Activated T-helper 1 cell treated with Interleukin-2 at 50 U/mL for 16 hours (primary cell): Measurements from ENCODE around the gene SESN1.

Experiments used
- DNase-seq: peaks from one replicate; pipeline ENCODE4 v3.0.0-alpha.2; 2020; ENCODE audit warnings: low read depth

The SESN1 gene

DNA sequence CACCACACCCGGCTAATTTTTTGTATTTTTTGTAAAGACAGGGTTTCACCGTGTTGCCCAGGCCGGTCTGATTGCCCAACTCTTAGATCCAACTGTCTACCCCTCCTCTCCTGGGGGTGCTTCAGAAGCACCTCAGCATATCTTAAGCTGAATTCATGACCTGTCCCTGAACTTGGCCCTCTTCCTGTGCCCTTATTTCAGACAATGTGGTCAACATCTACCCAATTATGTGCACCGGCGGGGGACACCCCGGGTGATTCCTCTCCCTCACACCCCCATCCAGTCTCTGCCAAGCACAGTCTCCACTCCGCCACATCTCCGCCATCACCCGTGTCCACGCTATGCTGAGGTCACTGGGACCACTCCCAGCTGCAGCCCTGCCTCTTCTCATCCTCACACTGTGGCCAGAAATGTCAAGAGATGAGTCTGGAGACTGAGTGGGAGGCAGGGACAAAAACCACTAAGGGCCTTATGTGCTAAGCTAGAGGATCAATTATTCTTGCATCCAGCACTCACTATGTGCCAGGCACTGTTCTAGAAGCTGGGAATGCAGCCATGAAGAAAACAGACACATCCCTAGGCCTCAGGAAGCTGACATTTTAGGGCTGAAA lies 134.6 kb downstream of the SESN1 start:
- no peak for DNase-seq

DNA sequence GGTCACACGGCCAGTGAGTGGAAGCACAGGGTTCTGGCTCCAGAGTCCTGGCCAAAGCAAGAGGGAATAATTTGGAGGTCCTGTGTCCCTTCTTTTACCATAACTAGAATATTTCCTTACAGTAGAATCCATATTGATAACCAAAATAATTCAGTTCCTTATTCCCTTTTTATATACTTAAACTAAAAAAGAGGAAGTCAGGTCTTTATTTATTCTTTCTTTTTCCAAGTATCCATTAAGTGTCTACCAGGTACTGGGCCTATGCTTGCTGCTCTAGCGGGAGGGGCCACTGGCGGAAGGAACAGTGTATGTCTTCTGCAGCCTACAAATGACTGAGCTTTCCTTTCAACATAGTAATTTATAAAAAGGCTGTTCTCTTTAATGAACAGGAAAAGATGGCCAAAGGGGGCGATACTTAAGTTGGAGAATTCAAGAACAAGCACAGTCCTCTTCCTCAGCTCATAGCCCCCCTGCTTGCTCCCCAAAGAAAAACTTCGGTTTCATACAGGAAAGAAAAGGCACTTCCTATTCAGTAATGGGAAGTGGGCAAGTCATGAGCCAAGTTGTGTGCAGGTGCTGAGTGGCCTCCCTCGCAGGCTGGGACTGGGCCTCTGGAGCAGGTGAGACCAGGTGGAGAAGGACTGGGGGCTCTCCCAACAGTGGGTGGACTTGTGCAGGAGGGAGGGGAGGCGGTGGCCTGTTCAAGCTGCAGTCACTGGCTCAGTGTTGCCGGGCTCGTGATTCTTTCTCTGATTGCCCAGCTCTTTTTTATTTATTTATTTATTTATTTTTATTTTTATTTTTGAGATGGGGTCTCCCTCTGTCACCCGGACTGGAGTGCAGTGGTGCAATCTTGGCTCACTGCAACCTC lies 135.5 kb downstream of the SESN1 start:
- DNase-seq, result no peak

DNA sequence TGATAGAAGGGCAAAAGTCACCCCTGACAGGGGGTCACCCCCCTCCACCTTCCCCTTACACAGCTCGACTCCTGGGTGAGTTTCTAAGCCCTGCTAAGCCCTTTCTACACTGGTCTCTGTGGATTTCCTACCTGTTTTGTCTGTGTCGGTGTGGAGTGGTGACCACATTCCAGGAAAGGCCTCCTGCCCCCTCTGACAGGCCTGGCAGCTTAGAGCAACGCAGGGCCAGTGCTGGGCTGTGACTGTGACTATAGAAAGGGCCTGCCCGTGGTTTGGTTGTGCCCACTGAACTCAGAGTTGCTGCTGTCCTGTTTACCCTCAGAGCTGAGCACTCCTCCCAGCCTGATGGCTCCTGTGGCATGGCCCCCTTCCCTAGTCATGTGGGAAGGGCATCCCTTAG lies 137.4 kb downstream of the SESN1 start:
- DNase-seq, result no peak

DNA sequence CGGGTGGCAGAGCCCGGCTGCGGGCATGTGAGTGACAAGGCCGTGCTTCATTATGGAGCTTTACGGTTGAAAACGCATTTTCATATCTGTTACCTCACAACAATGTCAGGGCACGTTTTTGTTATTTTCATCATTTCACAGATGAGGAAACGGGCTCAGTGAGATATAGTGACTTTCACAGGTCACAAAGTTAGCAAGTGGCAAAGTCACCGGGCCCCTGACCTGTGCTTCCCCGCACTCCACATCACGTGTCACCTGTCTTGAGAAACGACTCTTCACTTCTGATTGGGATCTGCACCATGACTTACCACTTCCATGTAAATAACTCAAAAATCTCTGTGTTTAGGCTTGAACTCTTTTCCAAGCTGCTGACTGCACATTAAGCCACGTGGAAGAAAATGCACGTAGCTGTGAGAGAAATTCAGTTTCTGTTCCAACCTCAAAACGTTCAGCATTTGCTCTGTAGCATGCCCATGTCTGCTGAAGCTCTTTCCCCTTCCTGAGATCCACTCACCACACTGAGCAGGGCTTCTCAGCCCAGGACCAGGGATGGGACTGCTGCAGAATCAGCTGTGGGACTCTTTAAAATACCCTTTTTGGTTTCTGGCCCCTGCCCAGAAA lies 139.2 kb downstream of the SESN1 start:
- DNase-seq, result no peak

DNA sequence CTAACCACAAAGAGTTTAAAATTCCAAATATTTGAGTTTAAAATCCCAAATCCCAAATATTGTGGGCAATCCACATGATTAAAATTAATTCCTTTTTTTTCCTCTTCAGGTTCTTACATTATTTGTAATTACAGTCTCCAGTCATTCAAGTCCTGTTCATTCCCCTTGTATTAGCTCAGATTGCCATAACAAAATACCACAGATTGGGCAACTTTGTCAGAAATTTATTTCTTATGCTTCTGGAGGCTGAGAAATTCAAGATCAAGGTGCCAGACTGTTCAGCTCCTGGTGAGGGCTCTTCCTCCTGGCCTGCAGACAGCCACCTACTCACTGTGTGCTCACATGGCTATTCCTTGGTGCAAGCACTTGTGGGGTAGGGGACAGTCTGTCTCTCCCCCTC lies 141.0 kb downstream of the SESN1 start:
- no peak for DNase-seq

- DNase-seq, result no peak
These were observed 141.7 kb downstream of the SESN1 start for GRCh38 chr6:108952776-108953486.

- DNase-seq, result no peak
These were observed 143.2 kb downstream of the SESN1 start for GRCh38 chr6:108951351-108951953.

GRCh38 chr6:108948181-108948661 lies 146.4 kb downstream of the SESN1 start:
- no peak for DNase-seq

GRCh38 chr6:108947114-108947854 lies 147.4 kb downstream of the SESN1 start:
- no peak for DNase-seq

- DNase-seq, result no peak
These were observed 148.0 kb downstream of the SESN1 start for GRCh38 chr6:108946695-108947094.

- no peak for DNase-seq
These were observed 148.9 kb downstream of the SESN1 start for GRCh38 chr6:108945681-108946159.

DNA sequence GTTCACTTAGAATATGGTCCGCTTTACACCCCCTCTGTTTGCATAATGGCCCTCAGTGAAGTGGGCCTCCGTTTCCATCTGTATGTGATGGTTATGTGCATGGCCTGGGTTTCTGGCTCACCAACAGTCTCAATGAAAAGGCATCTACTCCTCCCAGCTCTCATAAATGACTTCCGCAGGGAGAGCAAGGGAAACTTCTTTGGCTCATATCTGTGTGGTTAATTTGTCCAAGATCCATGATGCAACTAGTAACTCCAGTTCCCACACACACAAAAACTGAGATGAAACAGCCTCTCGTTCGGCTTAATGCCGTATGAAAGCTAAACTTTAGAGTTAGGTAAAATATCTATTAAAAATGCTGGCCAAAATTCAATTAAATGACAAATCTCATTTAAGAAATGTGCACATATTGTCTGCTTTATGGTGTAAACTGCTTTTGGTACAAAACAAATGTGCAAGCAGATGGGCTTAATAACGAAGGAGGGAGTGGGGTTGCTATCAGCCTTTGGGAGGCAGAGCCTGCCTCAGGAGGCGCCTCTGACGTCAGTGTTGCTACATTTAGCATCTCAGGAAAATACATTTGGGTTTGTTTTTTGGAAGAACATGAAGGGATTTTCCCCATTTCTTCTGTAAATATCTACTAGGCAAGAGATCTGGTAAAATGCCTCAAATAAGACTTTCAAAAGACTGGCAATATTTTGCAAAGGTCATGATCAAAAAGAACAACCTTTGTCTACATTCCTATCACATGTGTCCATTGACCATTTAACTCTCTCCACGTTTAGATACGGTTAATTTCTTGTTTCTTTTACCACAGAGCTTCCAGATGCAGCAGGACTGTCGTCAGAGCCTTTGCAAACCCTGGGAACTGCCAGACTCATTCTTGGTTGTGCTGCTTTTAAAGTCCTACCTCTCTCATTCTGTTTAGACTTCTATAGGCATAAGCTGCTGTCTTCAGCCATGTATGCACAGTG lies 149.7 kb downstream of the SESN1 start:
- DNase-seq, result no peak

GRCh38 chr6:108944071-108944470 lies 150.6 kb downstream of the SESN1 start:
- no peak for DNase-seq

DNA sequence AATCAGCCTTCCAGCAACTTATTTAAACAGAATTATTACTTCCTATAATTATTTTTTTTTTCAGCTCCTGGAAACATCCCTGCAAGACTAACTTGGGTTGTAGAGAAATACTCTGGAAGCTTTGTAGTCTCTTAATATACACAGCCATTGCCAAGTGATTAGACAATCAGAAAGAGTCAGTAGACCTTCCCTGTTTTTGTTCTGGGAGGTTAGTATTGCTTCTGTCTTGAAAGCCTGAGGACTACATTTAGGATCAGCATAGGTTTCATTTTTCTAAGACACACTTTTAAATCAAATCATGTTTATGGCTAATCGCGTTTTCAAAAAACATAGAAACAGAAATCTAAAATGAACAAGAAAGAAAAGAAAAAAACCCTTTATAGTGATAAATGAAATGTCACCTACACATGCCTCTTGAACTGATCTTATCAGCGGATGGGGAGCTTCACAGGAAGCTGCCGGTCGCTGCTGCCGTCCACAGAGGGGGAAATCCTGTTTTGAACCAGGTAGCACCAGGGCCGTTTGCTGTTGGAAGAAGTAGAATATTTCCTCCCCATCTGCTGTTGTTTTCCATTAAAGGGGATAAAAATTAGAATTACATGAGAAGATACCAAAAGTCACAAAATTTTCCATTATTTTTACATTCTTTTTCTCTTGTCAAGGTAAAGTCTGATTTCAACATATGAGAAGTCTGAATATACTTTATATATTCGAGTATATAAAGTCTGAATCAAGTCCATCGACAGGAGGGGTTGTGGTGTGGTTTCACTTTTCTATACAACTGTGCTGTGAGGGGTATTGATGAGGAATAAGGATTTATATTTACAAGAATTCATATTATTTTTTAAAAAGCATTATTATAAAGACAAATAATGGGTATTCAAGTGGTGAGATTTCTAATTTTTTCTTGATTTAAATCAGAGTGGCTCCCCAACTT lies 151.8 kb downstream of the SESN1 start:
- peak; percentile 49 for DNase-seq

DNA sequence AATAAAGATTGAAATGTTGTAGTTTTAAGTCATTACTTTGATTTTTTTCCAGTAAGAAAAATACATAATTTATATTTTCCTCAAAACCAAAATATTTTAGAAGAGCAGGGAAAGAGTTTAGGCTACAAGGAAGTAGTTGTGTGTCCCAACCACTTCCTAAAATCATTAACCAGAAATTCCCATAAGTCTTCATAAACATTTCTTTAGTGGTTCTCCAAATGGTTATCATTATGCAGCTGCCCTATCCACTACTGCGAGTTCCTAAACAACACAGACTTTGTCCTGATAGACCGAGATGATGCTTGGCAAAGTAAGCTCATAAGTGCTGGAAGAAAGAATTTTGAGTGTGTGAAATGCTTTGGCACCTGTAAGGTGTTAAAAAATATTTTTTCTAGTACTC lies 152.8 kb downstream of the SESN1 start:
- no peak for DNase-seq

GRCh38 chr6:108941281-108941680 lies 153.4 kb downstream of the SESN1 start:
- DNase-seq, result no peak

- no peak for DNase-seq
These were observed 153.9 kb downstream of the SESN1 start for GRCh38 chr6:108940741-108941140.

DNA sequence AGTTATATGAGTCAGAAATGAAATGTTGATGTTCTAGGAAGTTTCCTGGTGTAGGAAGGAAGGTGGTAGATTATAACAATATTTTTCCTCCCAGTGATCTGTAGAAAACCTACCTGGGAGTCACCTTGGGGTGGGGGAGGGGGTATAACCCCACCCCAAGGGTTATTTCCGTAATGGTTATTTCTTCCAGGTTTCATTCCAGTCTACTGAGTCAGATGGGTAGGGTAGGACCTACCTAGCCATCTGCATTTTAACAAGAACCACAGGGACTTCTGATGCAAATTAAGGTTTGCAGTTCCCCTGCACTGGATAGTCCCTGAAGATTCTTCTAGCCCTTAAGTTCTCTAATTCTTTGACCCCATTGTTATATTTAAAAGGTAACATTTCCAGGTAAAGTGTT lies 157.5 kb downstream of the SESN1 start:
- DNase-seq, result no peak
